SK-N-SH (cell line): Measurements from ENCODE around the gene C2orf72. TPM values are rescaled to one million over a fixed set of nuclear protein-coding genes. Genes with fewer than 3 reads are reported as not detected.

Experiments used
- CTCF ChIA-PET: fragments of 300-600, 350-600 bp; formaldehyde crosslinking; extraction: SDS; loops from one replicate; lab custom pipeline; 2021; lab: Yijun Ruan, JAX
- POLR2A ChIA-PET: fragments of 350-600 bp; sonication (Branson Sonifier 250); formaldehyde crosslinking; extraction: SDS; loops from one replicate; lab custom pipeline; 2020; ENCODE audit warnings: antibody characterized with exemption, inconsistent platforms; lab: Yijun Ruan, JAX
- DNase-seq: peaks from one replicate; pipeline ENCODE4 v3.0.0; 2012
- H2AFZ ChIP-seq: fragments of 200-600 bp; sonication (generic); 2 replicates; pipeline ENCODE4 v1.8.1; 2016; ENCODE audit warnings: antibody characterized with exemption, mild to moderate bottlenecking, low read depth
- H3F3A ChIP-seq: fragments of 200-600 bp; sonication (generic); replicated peaks from 2 replicates; pipeline ENCODE3; 2016; ENCODE audit warnings: antibody characterized with exemption, mild to moderate bottlenecking; ENCODE audit not compliant: insufficient read depth
- H3K27ac ChIP-seq, 2 experiments: fragments of 200-500 bp in 1 of 2; fragments of 200-600 bp in 1 of 2; sonication (Bioruptor generic) in 1 of 2; sonication (generic), shearing (Covaris generic) in 1 of 2; 2 replicates each; pipeline versions ENCODE4 v1.5.1 to v1.6.1; 2014 to 2016; ENCODE audit warnings: low read depth in 2 of 2, inconsistent platforms in 1 of 2, low read length in 1 of 2, mild to moderate bottlenecking in 1 of 2, mixed read lengths in 1 of 2
- H3K27me3 ChIP-seq: fragments of 200-600 bp; sonication (generic), shearing (Covaris generic); 2 replicates; pipeline ENCODE4 v1.6.1; 2016; ENCODE audit warnings: mixed run types; ENCODE audit not compliant: insufficient read depth
- H3K36me3 ChIP-seq, 2 experiments: fragments of 200-500 bp in 1 of 2; fragments of 200-600 bp in 1 of 2; sonication (Bioruptor generic) in 1 of 2; sonication (generic) in 1 of 2; replicated peaks in 1 of 2; 2 replicates each; pipeline versions ENCODE3 to v1.5.1; 2014 to 2016; ENCODE audit warnings: low read length in 1 of 2, mild to moderate bottlenecking in 1 of 2; ENCODE audit not compliant: insufficient read depth in 2 of 2, control insufficient read depth in 1 of 2
- H3K4me1 ChIP-seq, 2 experiments: fragments of 200-500 bp in 1 of 2; fragments of 200-600 bp in 1 of 2; sonication (Bioruptor generic) in 1 of 2; sonication (generic), shearing (Covaris generic) in 1 of 2; 2 replicates each; pipeline versions ENCODE4 v1.5.1 to v1.6.1; 2014 to 2016; ENCODE audit warnings: low read depth in 1 of 2, low read length in 1 of 2, mixed run types in 1 of 2; ENCODE audit not compliant: insufficient read depth in 2 of 2, control insufficient read depth in 1 of 2
- H3K4me2 ChIP-seq: fragments of 200-600 bp; sonication (generic), shearing (Covaris generic); 2 replicates; pipeline ENCODE4 v1.6.1; 2017; ENCODE audit warnings: mixed run types
- H3K4me3 ChIP-seq, 2 experiments: fragments of 200-500 bp in 1 of 2; fragments of 200-600 bp in 1 of 2; sonication (Bioruptor generic) in 1 of 2; sonication (generic), shearing (Covaris generic) in 1 of 2; 2 replicates each; pipeline versions ENCODE4 v1.5.1 to v1.8.1; 2014 to 2016; ENCODE audit warnings: low read depth in 2 of 2, inconsistent platforms in 1 of 2, low read length in 1 of 2, mild to moderate bottlenecking in 1 of 2, mixed read lengths in 1 of 2, moderate library complexity in 1 of 2
- H3K79me2 ChIP-seq: fragments of 200-600 bp; sonication (generic); 2 replicates; pipeline ENCODE4 v1.8.1; 2017; ENCODE audit warnings: mild to moderate bottlenecking; ENCODE audit not compliant: insufficient read depth
- H3K9ac ChIP-seq: fragments of 200-600 bp; sonication (generic); 2 replicates; pipeline ENCODE4 v1.6.1; 2017; ENCODE audit warnings: mixed run types
- H3K9me2 ChIP-seq: fragments of 200-600 bp; sonication (generic); 2 replicates; pipeline ENCODE4 v1.6.1; 2017; ENCODE audit warnings: mixed run types
- H3K9me3 ChIP-seq: fragments of 200-600 bp; sonication (generic); 2 replicates; pipeline ENCODE4 v1.6.1; 2017; ENCODE audit warnings: mixed run types, mild to moderate bottlenecking, moderate library complexity
- H4K20me1 ChIP-seq: fragments of 200-600 bp; sonication (generic); 2 replicates; pipeline ENCODE4 v1.6.1; 2017; ENCODE audit warnings: mild to moderate bottlenecking, mixed run types; ENCODE audit not compliant: insufficient read depth
- CHD2 ChIP-seq: fragments of 150-350 bp; IDR thresholded peaks from 2 replicates; pipeline ENCODE4 v1.6.1; 2018; ENCODE audit warnings: low read length; ENCODE audit not compliant: partially characterized antibody
- ELF1 ChIP-seq: IDR thresholded peaks from 2 replicates; pipeline ENCODE4 v1.4.0; 2012
- FOSL2 ChIP-seq: IDR thresholded peaks from 2 replicates; pipeline ENCODE4 v1.4.0; 2012; ENCODE audit warnings: low read depth, mild to moderate bottlenecking, moderate library complexity, borderline replicate concordance
- GATA2 ChIP-seq: sonication (generic); formaldehyde crosslinking; IDR thresholded peaks from 2 replicates; pipeline ENCODE4 v1.5.0; 2020; ENCODE audit warnings: mild to moderate bottlenecking, missing genetic modification reagents
- JUND ChIP-seq: IDR thresholded peaks from 2 replicates; pipeline ENCODE4 v1.4.0; 2012
- NFIC ChIP-seq: IDR thresholded peaks from 2 replicates; pipeline ENCODE4 v1.4.0; 2012; ENCODE audit warnings: borderline replicate concordance
- RCOR1 ChIP-seq: fragments of 150-350 bp; IDR thresholded peaks from 2 replicates; pipeline ENCODE4 v1.6.1; 2017; ENCODE audit warnings: antibody characterized with exemption, low read length
- RFX5 ChIP-seq: IDR thresholded peaks from 2 replicates; pipeline ENCODE4 v1.6.1; 2012; ENCODE audit warnings: mild to moderate bottlenecking, improper control_type of control experiment, low read length
- SMC3 ChIP-seq: IDR thresholded peaks from 2 replicates; pipeline ENCODE4 v1.6.1; 2012; ENCODE audit warnings: low read depth, low read length, improper control_type of control experiment
- WGBS: methylation state at CpG from one replicate; pipeline ENCODE4 v1.1.6; 2017; ENCODE audit warnings: low lambda C conversion rate; 5-methylcytosine and 5-hydroxymethylcytosine counted together
- polyA plus RNA-seq, 3 experiments: library from polyadenylated mRNA; depleted of rRNA; stranded (reverse); fragments of >200 nt; gene quantifications; 2 replicates each; pipeline ENCODE4 v1.2.3, GENCODE V29; 2012

Gene C2orf72
- polyA plus RNA-seq, 1 of the 3 experiments (the other 2 are of a cell fraction) = 0.35 TPM

GRCh38 chr2:231039294-231039664 is 2.0 kb downstream of the C2orf72 start:
- H3K36me3 ChIP-seq = no peaks in the 10 kb centered on the region
- no peak for DNase-seq
- CTCF ChIA-PET = interaction anchor here (1.0 to 6.6 kb wide), 5 partner anchors 11 to 215 kb away, joined by 3 to 39 read pairs (median 4); no protein-coding TSS in a partner anchor
- no peaks in the 10 kb centered on the region for H4K20me1 ChIP-seq
- no peak overlapping the region for H3K9ac ChIP-seq
- H3K4me1 ChIP-seq = peaks cover 0 to 6% of the 10 kb centered on the region in 2 experiments; a peak in 1 of 4 replicates
- no peak overlapping the region for H2AFZ ChIP-seq
- H3K27ac ChIP-seq = no peak overlapping the region
- 99% methylated on average over 6 of the region's 6 CpGs for WGBS
- H3K4me2 ChIP-seq = no peak overlapping the region
- H3K27me3 ChIP-seq = peaks cover 25% of the 10 kb centered on the region
- POLR2A ChIA-PET = no interaction called here
- H3K4me3 ChIP-seq = no peak overlapping the region
- no peaks in the 10 kb centered on the region for H3K79me2 ChIP-seq
- H3K9me3 ChIP-seq = no peaks in the 10 kb centered on the region
- no peaks in the 10 kb centered on the region for H3K9me2 ChIP-seq
- no peak for TF ChIP-seq NFIC
- TF ChIP-seq GATA2 (CRISPR knock-in tag) = no peak
- H3F3A ChIP-seq = no peaks in the 10 kb centered on the region

- Histone ChIP-seq H3F3A (no peaks in the 10 kb centered on the region), H3K27me3 (peaks cover 25% of the 10 kb centered on the region), H2AFZ (no peak overlapping the region), H3K4me1 (peaks cover 0 to 6% of the 10 kb centered on the region in 2 experiments; a peak in 1 of 4 replicates), H3K4me2 (no peak overlapping the region), H3K9ac (no peak overlapping the region), H4K20me1 (no peaks in the 10 kb centered on the region), H3K9me3 (no peaks in the 10 kb centered on the region), H3K27ac (no peak overlapping the region), H3K4me3 (no peak overlapping the region), H3K79me2 (no peaks in the 10 kb centered on the region), H3K9me2 (no peaks in the 10 kb centered on the region), H3K36me3 (no peaks in the 10 kb centered on the region)
- POLR2A ChIA-PET = no interaction called here
- no peak for DNase-seq
- WGBS = 84% methylated on average over 8 of the region's 8 CpGs
- CTCF ChIA-PET = interaction anchor here (1.8 to 6.6 kb wide), 2 partner anchors 13 to 53 kb away, joined by 8 to 39 read pairs; no protein-coding TSS in a partner anchor
- no peak for TF ChIP-seq JUND
- TF ChIP-seq GATA2 (CRISPR knock-in tag) = no peak
- no peak for TF ChIP-seq FOSL2
- no peak for TF ChIP-seq SMC3
- TF ChIP-seq CHD2 = no peak
- TF ChIP-seq ELF1 = no peak
These were observed 2.6 kb downstream of the C2orf72 start for GRCh38 chr2:231039821-231040364.

- CTCF ChIA-PET = interaction anchor here (6.6 kb wide), 1 partner anchor 11 kb away, joined by 39 read pairs; no protein-coding TSS in a partner anchor
- 78% methylated on average over 6 of the region's 8 CpGs for WGBS
- Histone ChIP-seq H3K4me2 (no peak overlapping the region), H3K9me3 (no peaks in the 10 kb centered on the region), H3K36me3 (no peaks in the 10 kb centered on the region), H3K9ac (no peak overlapping the region), H3K4me1 (peaks cover 0 to 6% of the 10 kb centered on the region in 2 experiments; a peak in 1 of 4 replicates)
- DNase-seq = no peak
- POLR2A ChIA-PET = no interaction called here
- TF ChIP-seq NFIC = no peak
- TF ChIP-seq RCOR1 = no peak
- no peak for TF ChIP-seq RFX5
- TF ChIP-seq, all 33 proteins: peak for 0
- H3K27ac ChIP-seq = no peak overlapping the region
- no peak overlapping the region for H3K4me3 ChIP-seq
- no peaks in the 10 kb centered on the region for H3K79me2 ChIP-seq
- H3F3A ChIP-seq = no peaks in the 10 kb centered on the region
- H3K9me2 ChIP-seq = no peaks in the 10 kb centered on the region
- H2AFZ ChIP-seq = no peak overlapping the region
- H3K27me3 ChIP-seq = peaks cover 20% of the 10 kb centered on the region
- no peaks in the 10 kb centered on the region for H4K20me1 ChIP-seq
These were observed 3.9 kb downstream of the C2orf72 start for GRCh38 chr2:231041061-231041689.
